BLaER1 (cell line): ENCODE measurements around the gene HDAC4.

Experiments used
- H3K27ac ChIP-seq: shearing (Covaris generic); formaldehyde crosslinking; 2 replicates; pipeline ENCODE4 v1.8.1; 2022
- H3K27me3 ChIP-seq: shearing (Covaris generic); formaldehyde crosslinking; 2 replicates; pipeline ENCODE4 v1.8.1; 2022
- H3K36me3 ChIP-seq: shearing (Covaris generic); formaldehyde crosslinking; 2 replicates; pipeline ENCODE4 v1.8.1; 2022
- H3K4me1 ChIP-seq: shearing (Covaris generic); formaldehyde crosslinking; 2 replicates; pipeline ENCODE4 v1.8.1; 2022
- H3K4me2 ChIP-seq: shearing (Covaris generic); formaldehyde crosslinking; 2 replicates; pipeline ENCODE4 v1.8.1; 2022
- H3K4me3 ChIP-seq: shearing (Covaris generic); formaldehyde crosslinking; 2 replicates; pipeline ENCODE4 v1.8.1; 2022
- H3K9ac ChIP-seq: shearing (Covaris generic); formaldehyde crosslinking; 2 replicates; pipeline ENCODE4 v1.8.1; 2022
- H3K9me3 ChIP-seq: shearing (Covaris generic); formaldehyde crosslinking; 2 replicates; pipeline ENCODE4 v1.8.1; 2022
- H4K20me1 ChIP-seq: shearing (Covaris generic); formaldehyde crosslinking; 2 replicates; pipeline ENCODE4 v1.8.1; 2022
- Cebpa-rat ChIP-seq: shearing (Covaris generic); IDR thresholded peaks from 2 replicates; pipeline ENCODE4 v1.8.1; 2022

The HDAC4 gene

DNA sequence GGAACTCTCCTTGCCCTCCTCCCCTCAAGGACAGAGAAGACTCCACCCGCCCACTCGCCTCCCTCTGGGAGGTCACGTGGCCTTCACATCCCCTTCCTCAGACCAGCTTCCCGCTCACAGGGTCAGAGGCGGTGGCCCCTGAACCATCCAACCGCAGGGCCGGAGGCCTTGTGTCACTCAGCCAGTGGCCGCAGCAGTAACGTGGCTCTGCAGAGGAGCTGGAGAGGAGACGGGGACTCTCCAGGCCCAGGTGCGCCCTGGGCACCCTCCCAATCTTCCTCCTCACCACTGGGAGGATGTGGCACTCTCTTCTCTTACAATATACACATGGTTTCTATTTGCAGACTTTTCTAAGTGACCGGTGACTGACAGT, 391.2 kb downstream of the HDAC4 start:
- Histone ChIP-seq H4K20me1 (no peaks in the 10 kb centered on the region), H3K4me3 (no peak overlapping the region), H3K9ac (0 out of 2 replicates have a peak overlapping the region, but pooled peaks have one; percentile 17), H3K4me2 (peak overlapping the region; percentile 87), H3K27me3 (no peaks in the 10 kb centered on the region), H3K4me1 (peaks cover 65% of the 10 kb centered on the region), H3K9me3 (no peaks in the 10 kb centered on the region), H3K36me3 (no peaks in the 10 kb centered on the region), H3K27ac (peak overlapping the region; percentile 37; the same call in 1 of the 2 replicates)
- TF ChIP-seq Cebpa-rat: no peak

DNA sequence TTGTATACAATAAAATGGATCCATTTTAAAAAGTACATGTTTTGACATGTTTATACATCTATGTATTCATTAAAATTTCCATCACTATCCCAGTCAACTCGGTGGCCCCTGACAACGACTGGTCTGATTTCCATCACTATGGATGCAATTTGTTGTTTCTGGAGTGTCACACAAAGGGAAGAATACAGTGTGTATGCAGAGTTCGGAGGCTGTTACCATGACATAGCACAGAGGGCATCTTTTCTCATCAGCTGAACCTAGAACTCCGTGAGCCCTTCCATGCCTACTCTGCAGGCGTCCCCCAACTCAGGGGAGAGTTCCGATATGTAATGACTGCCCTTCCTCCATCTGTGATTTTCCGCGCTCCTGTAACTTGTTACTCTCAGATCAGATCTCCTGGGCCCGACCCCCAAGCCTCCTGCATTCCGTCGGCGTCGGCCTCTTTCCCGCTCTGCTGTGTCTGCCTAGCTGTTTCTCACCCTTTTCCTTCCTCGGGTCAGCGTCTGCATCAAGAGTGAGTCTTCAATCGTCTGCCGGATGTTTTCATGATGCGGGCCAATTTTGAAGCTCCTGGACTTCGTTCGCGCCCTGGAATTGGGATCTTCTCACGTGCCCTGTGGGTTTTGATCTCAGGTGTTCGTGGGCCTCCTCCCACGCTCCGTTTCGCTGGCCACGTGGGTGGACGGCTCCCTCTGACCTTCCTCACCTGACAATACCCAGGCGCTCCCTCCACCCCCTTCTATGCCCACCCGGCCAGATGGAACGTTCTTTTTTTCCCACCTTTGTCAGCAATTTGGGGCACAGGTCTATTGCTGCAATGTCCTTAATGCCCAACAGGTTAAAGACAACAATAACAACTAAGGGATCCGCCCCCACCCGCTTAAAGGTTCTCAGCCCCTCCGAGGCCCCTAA, 391.9 kb downstream of the HDAC4 start:
- no peak for TF ChIP-seq Cebpa-rat
- Histone ChIP-seq H3K36me3 (no peaks in the 10 kb centered on the region), H3K9ac (0 out of 2 replicates have a peak overlapping the region, but pooled peaks have one; percentile 17), H3K4me2 (peak overlapping the region; percentile 87), H3K27ac (peak overlapping the region; percentile 37; the same call in 1 of the 2 replicates), H3K9me3 (no peaks in the 10 kb centered on the region), H3K4me1 (peaks cover 59% of the 10 kb centered on the region), H3K27me3 (no peaks in the 10 kb centered on the region), H4K20me1 (no peaks in the 10 kb centered on the region), H3K4me3 (no peak overlapping the region)

DNA sequence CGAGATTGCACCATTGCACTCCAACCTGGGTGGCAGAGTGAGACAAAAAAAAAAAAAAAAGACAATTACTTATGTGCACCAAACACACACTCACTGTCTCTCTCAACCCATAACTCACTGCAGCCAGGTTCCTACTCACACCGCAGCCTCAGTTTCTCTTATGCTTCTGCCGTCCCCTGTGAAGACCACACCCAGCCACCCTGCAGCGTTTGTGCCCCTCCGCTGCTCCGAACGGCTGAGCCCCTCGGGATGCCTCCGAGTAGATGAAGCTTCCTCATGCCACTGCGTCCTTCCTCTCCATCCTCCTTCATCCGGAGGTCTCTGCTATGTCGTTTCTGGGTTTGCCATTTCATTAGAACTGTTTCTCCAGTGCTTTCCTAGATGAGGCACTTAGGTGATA, 392.8 kb downstream of the HDAC4 start:
- no peaks in the 10 kb centered on the region for H3K36me3 ChIP-seq
- no peaks in the 10 kb centered on the region for H3K27me3 ChIP-seq
- no peak overlapping the region for H3K9ac ChIP-seq
- peaks cover 59% of the 10 kb centered on the region for H3K4me1 ChIP-seq
- no peak overlapping the region for H3K27ac ChIP-seq
- TF ChIP-seq Cebpa-rat: no peak
- no peaks in the 10 kb centered on the region for H3K9me3 ChIP-seq
- H3K4me3 ChIP-seq: no peak overlapping the region
- H4K20me1 ChIP-seq: no peaks in the 10 kb centered on the region
- peak overlapping the region; percentile 33 for H3K4me2 ChIP-seq

DNA sequence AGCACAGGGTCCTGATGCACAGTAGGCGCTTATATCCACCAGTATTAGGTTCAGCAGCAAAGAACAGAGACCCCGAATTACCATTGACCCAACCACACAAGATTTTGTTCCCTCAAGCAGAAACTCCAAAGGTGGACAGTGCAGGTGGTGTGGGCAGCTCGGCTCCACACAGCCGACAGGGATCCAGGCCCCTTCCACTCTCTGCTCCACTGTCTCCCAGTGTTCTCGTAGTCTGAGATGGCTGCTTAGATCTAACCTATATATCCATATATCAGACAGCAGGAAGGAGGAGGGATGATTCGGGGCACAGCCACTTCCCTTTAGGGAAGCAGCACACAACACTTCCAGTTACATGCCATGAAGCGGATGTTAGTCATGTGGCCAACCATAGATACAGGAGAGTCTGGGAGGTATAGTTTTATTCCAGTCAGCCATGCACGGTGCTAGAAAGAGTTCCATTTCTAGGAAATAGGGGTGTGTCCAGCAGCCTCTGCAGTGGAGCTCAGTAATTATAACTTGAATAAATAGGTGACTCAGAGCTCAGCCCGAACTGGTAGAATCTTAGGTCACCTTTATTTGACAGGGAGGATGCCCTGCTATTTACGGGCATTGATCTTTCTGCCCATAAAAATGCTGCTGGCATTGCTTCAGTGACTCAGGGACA, 394.1 kb downstream of the HDAC4 start:
- Histone ChIP-seq H3K27ac (no peak overlapping the region), H3K27me3 (no peaks in the 10 kb centered on the region), H3K36me3 (no peaks in the 10 kb centered on the region), H3K4me1 (peaks cover 52% of the 10 kb centered on the region), H3K4me3 (no peak overlapping the region), H3K9me3 (peaks cover 7% of the 10 kb centered on the region), H3K4me2 (peak overlapping the region; percentile 33), H4K20me1 (no peaks in the 10 kb centered on the region), H3K9ac (no peak overlapping the region)
- TF ChIP-seq Cebpa-rat: no peak

DNA sequence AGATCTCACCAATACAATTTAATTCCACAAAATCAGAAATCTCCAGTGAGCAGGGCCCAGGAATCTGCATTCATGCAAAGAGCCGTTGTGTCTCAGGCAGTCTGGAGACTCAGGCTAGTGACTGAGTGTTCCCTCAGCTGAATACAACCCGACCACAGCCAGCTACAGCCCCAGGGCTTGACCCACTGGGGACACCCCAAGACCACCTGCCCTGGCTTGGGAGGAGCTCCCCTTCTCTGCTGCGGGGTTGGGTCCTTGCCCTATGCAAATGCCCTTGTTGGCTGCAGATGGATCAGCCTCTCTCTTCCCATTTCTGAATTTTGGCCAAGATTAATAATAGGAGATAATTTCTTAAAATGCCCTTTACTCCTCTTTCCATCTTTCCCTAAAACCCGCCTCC, 395.2 kb downstream of the HDAC4 start:
- Histone ChIP-seq H3K4me3 (no peak overlapping the region), H3K27me3 (no peaks in the 10 kb centered on the region), H3K27ac (no peak overlapping the region), H3K9ac (no peak overlapping the region), H3K9me3 (peaks cover 10% of the 10 kb centered on the region), H3K36me3 (no peaks in the 10 kb centered on the region), H3K4me2 (no peak overlapping the region), H3K4me1 (peaks cover 40% of the 10 kb centered on the region), H4K20me1 (no peaks in the 10 kb centered on the region)
- no peak for TF ChIP-seq Cebpa-rat

DNA sequence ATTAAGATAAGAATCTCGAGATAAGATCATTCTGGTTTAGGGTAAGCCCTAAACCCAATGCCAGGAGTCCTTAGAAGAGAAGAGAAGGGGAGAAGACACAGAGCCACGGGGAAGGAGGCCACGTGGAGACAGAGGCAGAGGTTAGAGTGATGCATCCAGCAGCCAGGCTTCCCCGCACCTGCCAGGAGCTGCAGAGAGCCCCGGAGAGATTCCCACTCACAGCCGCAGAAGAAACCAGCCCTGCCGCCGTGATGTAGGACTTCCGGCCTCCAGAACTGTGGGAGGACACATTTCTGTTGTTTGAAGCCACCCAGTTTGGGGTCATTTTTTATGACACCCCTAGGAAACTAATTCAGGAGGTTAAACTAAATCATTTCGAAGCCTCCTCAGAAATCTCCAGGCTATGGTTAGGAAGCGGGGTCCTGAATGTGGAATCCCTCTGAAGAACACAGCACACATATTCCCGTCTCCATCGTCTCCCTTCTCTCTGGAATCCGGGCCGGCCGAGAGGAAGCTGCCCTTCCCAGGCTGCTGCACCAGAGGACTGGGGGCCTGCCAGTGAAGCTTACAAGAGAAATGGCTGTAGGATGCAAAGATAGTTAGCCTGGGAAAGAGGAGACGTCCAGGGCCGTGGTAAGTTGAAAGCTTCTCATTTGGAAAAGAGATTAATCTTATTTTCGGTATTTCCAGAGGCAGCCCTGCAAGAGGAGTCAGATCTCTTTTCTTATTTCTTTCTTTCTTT, 396.4 kb downstream of the HDAC4 start:
- no peak overlapping the region for H3K27ac ChIP-seq
- no peak overlapping the region for H3K4me3 ChIP-seq
- H3K27me3 ChIP-seq: no peaks in the 10 kb centered on the region
- H3K36me3 ChIP-seq: no peaks in the 10 kb centered on the region
- no peaks in the 10 kb centered on the region for H4K20me1 ChIP-seq
- peaks cover 10% of the 10 kb centered on the region for H3K9me3 ChIP-seq
- no peak overlapping the region for H3K4me2 ChIP-seq
- peaks cover 29% of the 10 kb centered on the region for H3K4me1 ChIP-seq
- no peak for TF ChIP-seq Cebpa-rat
- H3K9ac ChIP-seq: no peak overlapping the region

DNA sequence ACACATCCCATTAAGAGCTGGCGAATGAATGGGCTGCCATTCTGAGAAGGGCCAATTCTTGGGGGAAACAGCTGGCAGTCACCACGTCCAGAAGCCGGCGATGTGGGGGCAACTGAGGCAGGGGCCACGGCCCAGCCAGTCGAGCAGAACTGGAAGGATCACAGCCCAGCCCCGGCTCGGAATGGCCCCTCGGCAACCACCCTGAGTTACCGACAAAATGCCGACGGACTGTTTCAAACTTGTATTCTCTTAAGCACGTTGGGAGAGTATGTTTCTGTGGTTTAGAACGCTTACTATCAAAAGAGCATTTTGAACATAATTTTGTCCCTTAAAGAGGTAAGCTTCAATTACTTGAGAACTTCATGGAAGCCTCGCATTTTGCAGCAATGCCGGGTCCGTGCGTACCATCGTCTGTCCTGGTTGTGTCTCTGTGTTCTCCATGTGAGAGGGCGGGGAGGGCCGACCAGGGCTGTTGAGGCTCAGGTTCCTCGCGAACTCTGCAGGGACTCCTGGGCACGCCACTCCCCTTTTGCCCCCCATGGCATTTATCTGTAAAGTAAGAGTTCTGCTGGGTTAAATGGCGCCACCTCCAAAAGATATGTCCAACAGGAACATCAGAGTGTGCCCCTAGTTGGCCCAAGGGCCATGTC, 397.1 kb downstream of the HDAC4 start:
- Histone ChIP-seq H3K4me3 (no peak overlapping the region), H3K27me3 (no peaks in the 10 kb centered on the region), H3K9me3 (peaks cover 10% of the 10 kb centered on the region), H3K36me3 (no peaks in the 10 kb centered on the region), H3K4me2 (no peak overlapping the region), H3K27ac (no peak overlapping the region), H3K9ac (no peak overlapping the region), H3K4me1 (peaks cover 22% of the 10 kb centered on the region), H4K20me1 (no peaks in the 10 kb centered on the region)
- TF ChIP-seq Cebpa-rat: no peak

DNA sequence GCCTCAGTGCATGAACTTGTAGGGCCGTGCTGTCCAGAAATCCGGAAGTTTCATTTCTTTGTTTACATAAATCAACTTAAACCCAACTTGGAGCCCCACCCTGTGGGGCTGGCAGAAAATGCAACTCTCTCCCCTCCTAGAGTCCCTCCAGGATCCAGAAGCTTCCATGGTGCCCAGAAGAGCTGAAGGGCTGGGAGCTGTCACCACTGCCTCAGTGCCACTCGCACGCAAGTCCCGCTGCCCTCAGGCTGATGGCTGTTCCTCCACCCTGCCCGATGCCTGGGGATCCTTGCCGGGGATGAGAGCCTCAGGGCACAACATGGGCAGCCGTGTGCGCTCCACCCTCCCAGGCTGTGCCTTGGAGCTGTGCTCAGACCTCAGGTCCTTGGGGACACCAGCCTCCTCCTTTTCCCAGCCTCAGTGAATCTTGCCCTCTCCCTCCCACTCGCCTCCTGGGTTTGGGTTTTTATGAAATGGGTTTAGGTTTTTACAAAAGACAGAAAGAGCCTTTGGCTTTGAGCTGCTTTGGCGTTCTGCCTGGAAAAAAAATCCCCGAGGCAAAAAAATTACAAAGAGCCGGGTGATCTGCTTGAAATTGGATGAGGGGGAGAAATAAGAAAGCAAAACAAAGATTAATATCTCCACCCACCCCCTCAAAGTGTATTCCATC, 397.7 kb downstream of the HDAC4 start:
- Histone ChIP-seq H3K4me1 (peaks cover 15% of the 10 kb centered on the region), H3K9ac (no peak overlapping the region), H4K20me1 (no peaks in the 10 kb centered on the region), H3K27me3 (no peaks in the 10 kb centered on the region), H3K9me3 (peaks cover 10% of the 10 kb centered on the region), H3K4me3 (no peak overlapping the region), H3K4me2 (no peak overlapping the region), H3K27ac (no peak overlapping the region), H3K36me3 (no peaks in the 10 kb centered on the region)
- no peak for TF ChIP-seq Cebpa-rat

DNA sequence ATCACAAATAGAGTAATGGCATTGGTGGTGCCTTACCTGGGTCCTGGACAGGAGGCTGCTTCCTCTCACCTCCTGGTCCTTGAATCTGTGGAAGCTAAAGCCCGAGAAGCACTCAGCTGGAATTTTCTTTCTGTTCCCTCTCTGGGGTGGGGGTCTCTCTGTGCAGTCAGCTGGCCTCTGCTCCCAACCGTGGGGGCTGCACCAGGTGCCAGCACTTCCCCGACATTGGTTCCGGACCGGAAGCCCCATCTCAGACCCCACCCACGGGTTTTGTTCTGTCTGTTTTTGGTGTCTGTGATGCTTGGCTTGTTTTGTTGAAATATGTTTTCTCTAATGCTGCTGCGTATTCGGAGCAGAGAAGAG, 398.2 kb downstream of the HDAC4 start:
- H4K20me1 ChIP-seq: no peaks in the 10 kb centered on the region
- no peak overlapping the region for H3K4me3 ChIP-seq
- no peak overlapping the region for H3K4me2 ChIP-seq
- no peaks in the 10 kb centered on the region for H3K27me3 ChIP-seq
- TF ChIP-seq Cebpa-rat: no peak
- no peak overlapping the region for H3K27ac ChIP-seq
- no peaks in the 10 kb centered on the region for H3K36me3 ChIP-seq
- peaks cover 10% of the 10 kb centered on the region for H3K4me1 ChIP-seq
- no peak overlapping the region for H3K9ac ChIP-seq
- peaks cover 10% of the 10 kb centered on the region for H3K9me3 ChIP-seq
